Suppressor macrophage (primary cell): Measurements from ENCODE around the gene RPL32.
"Not testable (repeated sequence)": the region's sequence is repeated elsewhere in the genome, so short reads cannot be mapped to it uniquely, and the experiment has no call there.

Experiments
- DNase-seq, 4 experiments: peaks; one replicate each; pipeline ENCODE4 v3.0.0-alpha.2; 2020 to 2022

Gene RPL32

DNA sequence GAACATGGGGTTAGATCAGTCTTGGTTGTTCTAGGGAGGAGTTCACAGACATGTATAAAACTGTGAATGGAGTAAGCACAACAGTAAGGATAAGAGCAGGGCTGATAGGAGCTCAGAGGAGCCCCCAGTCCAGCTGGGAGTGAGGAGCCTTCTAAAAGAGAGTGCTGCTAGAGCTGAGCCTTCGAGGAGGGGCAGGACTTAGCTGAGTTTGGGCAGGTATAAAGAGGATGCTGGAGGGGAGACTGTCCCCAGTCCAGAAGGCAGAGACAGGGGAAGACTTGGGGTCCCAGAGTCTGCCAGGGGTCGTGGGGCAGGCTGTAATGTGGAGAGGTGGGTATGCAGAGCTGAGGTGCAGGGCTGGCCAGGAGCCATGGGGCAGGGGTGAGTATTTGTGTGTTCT lies 32.8 kb downstream of the RPL32 start:
- DNase-seq: no peak

DNA sequence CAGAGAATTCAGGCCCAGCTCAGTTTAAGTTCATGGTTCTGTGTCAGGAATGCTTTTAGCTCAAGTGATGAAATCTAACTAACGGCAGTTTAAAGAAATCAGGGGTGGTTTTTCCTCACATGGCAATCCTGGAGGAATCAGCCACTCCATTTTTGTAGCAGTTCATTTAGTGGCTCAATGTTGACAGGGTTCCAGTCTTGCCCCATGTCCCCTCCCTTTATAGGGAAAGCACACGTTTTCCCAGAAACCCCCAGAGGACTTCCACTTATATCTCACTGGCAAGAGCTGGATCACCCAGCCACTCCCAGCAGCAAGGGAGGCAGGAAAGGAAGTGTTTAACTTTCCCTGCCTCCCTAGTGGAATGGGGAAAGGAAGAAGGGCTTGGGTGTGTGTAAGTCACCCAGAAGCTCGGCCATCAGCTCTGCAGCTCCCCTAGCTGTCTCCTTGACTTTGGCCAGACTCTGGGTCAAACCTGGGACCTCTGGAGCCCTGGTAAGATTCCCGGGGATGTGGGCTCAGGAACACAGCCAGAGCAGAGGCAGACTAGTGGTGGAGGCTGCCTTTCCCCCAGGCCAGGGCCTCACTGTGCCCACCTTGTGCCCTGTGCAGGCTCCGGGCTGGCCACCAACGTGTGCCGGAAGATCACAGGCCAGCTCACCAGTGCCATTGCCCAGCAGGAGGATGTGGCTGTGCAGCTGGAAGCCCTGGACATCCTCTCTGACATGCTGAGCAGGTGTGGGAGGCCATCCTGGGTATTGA lies 33.6 kb downstream of the RPL32 start:
- DNase-seq: no peak

GRCh38 chr3:12807066-12807465 lies 34.3 kb downstream of the RPL32 start:
- DNase-seq: no peak

DNA sequence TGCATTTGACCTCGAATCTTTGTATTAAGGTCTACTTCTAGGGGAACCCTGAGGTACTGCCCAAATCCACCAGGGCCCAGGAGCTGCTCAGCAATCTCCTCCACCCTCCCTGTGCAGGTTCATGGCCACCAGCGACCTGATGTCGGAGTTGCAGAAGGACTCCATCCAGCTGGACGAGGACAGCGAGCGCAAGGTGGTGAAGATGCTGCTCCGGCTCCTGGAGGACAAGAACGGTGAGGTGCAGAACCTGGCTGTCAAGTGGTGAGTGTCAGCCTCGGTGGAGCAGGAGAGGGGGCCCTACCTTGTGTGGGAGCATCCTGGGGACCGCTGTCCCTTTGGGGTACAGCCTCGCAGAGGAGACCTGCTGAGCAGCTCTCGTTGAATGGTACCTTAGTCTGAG lies 38.0 kb downstream of the RPL32 start:
- no peak for DNase-seq

DNA sequence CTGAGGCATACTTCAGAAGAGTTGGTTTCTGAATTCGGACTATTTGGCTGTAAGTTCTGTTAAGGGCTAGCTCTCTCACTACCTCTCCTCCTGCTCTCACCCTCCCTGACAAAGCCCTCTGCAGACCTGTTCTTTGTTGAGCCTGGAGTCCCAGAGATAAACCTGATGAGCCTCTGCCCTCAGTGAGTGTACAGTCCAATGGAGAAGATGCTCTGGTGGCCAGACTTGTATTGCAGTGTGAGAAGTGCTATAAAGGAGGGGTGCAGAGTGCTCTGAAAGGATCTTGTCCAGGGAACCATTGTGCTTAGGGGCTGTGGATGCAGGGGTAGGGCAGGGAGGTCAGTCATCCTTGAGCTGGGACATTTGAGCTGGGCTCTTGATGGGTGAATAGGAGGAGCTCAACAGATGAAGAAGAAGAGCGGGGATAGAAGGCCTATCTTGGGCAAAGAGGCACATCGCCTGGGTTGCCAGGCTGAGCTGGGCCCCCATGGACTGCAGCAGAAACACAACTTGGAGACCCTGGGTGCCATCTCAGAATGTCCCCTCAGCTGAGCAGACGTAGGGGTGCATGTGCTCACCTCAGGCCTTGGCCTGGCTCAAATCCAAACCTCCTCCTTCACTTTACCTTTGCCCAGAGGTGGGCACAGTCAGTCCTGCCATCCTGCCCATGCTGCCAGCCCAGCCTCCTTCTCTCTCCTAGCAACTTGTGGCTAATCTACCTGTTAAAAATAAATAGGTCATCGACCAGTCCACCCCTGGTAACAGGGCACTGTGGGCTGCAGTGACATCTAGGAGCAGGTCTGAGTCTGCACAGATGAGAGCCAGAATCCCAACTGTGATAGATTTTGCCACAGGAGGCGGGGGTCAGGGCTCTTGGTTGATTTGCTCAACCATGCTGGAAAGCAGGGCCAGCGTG lies 41.6 kb downstream of the RPL32 start:
- no peak for DNase-seq

DNA sequence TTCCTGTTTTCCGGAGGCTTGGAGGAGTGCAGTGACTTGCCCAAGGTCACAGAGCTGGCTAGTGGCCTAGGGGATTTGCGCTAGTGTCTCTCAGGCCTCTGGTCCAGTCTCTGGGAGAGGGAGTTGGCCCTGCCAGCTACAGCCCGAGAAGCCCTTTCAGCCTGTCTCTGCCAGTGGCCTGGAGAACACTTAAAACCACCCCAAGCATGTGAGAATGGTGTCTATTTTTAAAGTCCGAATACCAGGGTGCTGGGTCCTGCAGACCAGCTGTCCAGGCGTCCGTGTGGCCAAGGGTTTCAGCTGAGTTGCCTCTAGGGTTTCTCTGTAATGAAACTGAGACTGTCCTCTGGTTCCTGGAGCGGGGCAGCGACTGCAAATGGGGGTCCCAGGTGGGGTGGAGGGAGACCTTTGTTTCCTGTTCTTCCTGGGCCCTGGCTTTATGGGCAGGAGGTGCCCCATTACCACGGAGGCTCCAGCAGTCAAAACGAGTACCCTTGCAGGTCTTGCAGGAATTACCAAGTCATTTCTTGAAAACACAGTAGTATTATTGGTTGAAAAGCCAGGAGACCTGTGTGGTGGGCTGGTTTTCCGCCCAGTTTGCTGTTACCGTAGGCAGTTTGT lies 42.7 kb downstream of the RPL32 start:
- DNase-seq: no peak

DNA sequence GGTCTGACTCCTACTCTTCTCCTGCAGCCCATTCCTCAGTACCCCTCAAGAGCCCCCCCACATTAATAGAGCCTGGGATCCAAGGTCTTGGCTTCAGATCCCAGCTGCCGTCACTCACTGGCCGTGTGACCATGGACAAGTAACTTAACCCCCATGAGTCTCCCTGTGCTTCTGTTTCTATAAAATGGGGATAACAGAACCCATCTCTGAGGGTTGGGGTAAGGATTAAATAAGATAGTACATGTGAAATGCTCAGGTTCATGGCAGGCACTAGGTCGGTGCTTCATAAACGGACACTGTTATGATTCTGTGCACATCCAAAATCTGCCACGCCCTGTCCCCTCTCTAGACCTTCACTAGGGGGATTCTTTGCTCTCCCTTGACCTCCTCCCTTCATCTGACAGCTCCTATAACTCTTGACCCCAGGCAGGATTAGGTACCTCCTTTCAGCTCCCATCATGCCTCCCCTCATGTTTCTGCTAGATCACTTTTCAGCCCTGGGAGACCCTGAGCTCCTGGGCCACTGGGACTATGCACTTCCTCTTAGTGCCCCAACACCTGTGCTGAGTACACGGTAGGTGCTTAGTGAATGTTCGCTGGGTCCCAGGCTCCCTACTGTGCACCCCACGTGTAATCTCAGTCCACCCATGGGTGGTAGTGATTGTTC lies 43.3 kb downstream of the RPL32 start:
- no peak for DNase-seq

- no peak for DNase-seq
Observed at GRCh38 chr3:12797124-12797891, 44.1 kb downstream of the RPL32 start.

DNA sequence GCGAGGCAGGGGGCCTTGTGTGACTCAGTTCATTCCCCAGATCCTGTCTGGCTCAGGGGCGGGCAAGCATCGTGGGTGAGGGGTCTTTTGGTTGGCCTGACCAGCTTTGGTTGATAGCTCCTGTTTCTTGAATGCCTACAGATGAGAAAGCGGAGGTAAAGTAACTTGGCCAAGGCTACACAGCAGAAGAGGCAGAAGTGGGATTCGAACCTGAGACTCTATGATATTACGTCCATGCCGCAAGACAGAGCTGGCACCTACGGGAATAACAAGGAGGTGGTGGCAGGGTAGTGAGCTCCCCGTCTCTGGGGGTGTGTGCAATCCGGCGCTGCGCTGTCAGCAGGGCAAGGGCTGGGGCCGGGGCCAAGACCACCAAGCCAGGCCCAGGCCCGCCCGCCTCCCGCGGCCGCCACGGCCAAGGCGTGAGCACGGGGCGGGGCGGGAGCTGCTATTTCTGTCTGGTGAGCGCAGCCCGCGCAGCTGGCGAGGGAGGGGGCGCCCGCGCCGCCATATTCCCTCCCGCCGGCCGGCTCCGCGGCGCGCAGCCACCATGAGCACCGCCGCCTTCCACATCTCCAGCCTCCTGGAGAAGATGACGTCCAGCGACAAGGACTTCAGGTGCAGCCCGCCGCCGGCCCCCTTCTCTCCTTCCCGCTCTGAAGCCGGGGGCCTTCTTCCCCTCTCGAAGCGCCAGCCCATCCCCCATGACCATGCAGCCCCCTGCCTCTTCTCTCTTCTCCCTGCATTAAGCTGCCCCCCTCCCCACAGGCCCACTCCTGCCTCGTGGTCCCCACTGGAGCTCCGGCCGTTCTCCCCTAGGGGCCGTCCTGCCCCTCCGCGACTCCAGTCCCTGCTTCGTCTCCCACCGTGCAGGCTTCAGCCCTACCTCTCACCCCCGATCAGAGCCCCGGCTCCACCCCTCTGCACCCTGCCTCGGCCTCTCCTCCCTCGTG lies 44.9 kb downstream of the RPL32 start, which contains the start of gene CAND2:
Gene CAND2 (plus strand): TSS at position 510 of the 953 bp plus-strand sequence. CDS start 41 bp downstream, at position 551.
- DNase-seq: peak in 2 of 4 experiments; percentile 34 to 56

DNA sequence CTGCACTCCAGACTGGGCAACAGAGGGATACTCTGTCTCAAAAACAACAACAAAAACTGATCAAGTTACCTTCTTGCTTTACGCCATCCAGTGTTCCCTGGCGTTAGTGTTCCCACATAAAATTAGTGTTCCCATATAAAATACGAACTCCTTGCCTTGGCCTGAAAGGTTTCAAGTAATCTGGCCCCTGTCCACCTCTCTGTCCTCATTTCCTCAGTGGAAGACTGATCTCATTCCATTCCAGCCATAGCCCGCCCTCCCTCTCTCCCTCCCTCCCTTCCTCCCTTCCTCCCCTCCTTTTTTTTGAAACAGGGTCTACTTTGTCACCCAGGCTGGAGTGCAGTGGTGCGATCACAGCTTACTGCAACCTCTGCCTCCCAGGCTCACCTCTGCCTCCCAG lies 47.7 kb downstream of the RPL32 start:
- DNase-seq: no peak

GRCh38 chr3:12791430-12791829 lies 49.9 kb downstream of the RPL32 start:
- DNase-seq: peak in 2 of 4 experiments; percentile 16 to 38

GRCh38 chr3:12787967-12788690 lies 53.2 kb downstream of the RPL32 start:
- DNase-seq: not testable (repeated sequence)

- DNase-seq: peak; percentile 41 to 62 (median 52)
Observed at GRCh38 chr3:12787346-12787745, 54.0 kb downstream of the RPL32 start.

GRCh38 chr3:12785096-12785495 lies 56.3 kb downstream of the RPL32 start:
- DNase-seq: no peak
